Common myeloid progenitor, CD34-positive (primary cell): ENCODE data around the gene HDAC9.

ENCODE experiments used
- CTCF ChIA-PET: fragments of 350-600 bp; sonication (Branson Sonifier 250); formaldehyde crosslinking; loops from one replicate; lab custom pipeline; 2021; ENCODE audit warnings: antibody characterized with exemption; lab: Charles Lee
- POLR2A ChIA-PET: fragments of 350-600 bp; sonication (Branson Sonifier 250); formaldehyde crosslinking; loops from one replicate; lab custom pipeline; 2021; ENCODE audit warnings: antibody characterized with exemption; lab: Charles Lee
- DNase-seq, 3 donors: peaks; one replicate each; pipeline versions ENCODE4 v3.0.0 to v3.0.0-alpha.2; 2013
- H3K27ac ChIP-seq, 2 experiments: 1 replicate in 1 of 2; 2 replicates in 1 of 2; pipeline ENCODE4 v1.7.0; 2013; ENCODE audit warnings: inconsistent platforms in 2 of 2, low read length in 2 of 2, mild to moderate bottlenecking in 2 of 2, low read depth in 1 of 2, moderate library complexity in 1 of 2; ENCODE audit not compliant: severe bottlenecking in 2 of 2, insufficient read depth in 1 of 2, poor library complexity in 1 of 2
- H3K27me3 ChIP-seq, 5 experiments: replicated peaks in 2 of 5; 1 replicate in 3 of 5; 2 replicates in 2 of 5; pipeline versions ENCODE4 v1.6.1 to v1.7.0; 2013; ENCODE audit warnings: low read length in 4 of 5, mild to moderate bottlenecking in 2 of 5, moderate library complexity in 2 of 5, inconsistent platforms in 1 of 5; ENCODE audit not compliant: insufficient read depth in 5 of 5, control insufficient read depth in 4 of 5
- H3K36me3 ChIP-seq, 4 experiments: 1 replicate in 2 of 4; 2 replicates in 2 of 4; pipeline versions ENCODE4 v1.6.1 to v1.7.0; 2013; ENCODE audit warnings: low read length in 3 of 4, control low read depth in 1 of 4, mild to moderate bottlenecking in 1 of 4; ENCODE audit not compliant: control insufficient read depth in 4 of 4, insufficient read depth in 4 of 4
- H3K4me1 ChIP-seq, 4 experiments: 1 replicate in 3 of 4; 2 replicates in 1 of 4; pipeline versions ENCODE4 v1.6.1 to v1.7.1; 2013; ENCODE audit warnings: low read length in 3 of 4, mild to moderate bottlenecking in 3 of 4, control low read depth in 1 of 4, inconsistent platforms in 1 of 4, moderate library complexity in 1 of 4; ENCODE audit not compliant: control insufficient read depth in 4 of 4, insufficient read depth in 4 of 4; ENCODE audit errors: control extremely low read depth in 1 of 4
- H3K4me3 ChIP-seq, 7 experiments: 1 replicate in 4 of 7; 2 replicates in 3 of 7; pipeline versions ENCODE4 v1.5.1 to v1.7.0; 2013; ENCODE audit warnings: mild to moderate bottlenecking in 7 of 7, low read length in 6 of 7, moderate library complexity in 6 of 7, inconsistent platforms in 2 of 7, low read depth in 2 of 7, control low read depth in 1 of 7; ENCODE audit not compliant: insufficient read depth in 4 of 7, control insufficient read depth in 1 of 7; ENCODE audit errors: extremely low read depth in 1 of 7
- H3K9me3 ChIP-seq, 5 experiments: 1 replicate in 4 of 5; 2 replicates in 1 of 5; pipeline versions ENCODE4 v1.6.1 to v1.7.1; 2013; ENCODE audit warnings: low read length in 4 of 5, mild to moderate bottlenecking in 2 of 5, inconsistent platforms in 1 of 5, low read depth in 1 of 5, moderate library complexity in 1 of 5; ENCODE audit not compliant: control insufficient read depth in 4 of 5, insufficient read depth in 2 of 5; ENCODE audit errors: control extremely low read depth in 1 of 5
- WGBS: methylation state at CpG from one replicate; pipeline ENCODE4 v1.1.5; 2013; ENCODE audit not compliant: insufficient coverage; 5-methylcytosine and 5-hydroxymethylcytosine counted together

The HDAC9 gene

GRCh38 chr7:18903695-18904094, 408.1 kb downstream of the HDAC9 start:
- no peak for DNase-seq
- ChIA-PET CTCF (no interaction called here), POLR2A (no interaction called here)
- no peaks in the 10 kb centered on the region for H3K4me1 ChIP-seq
- no peaks in the 10 kb centered on the region for H3K27me3 ChIP-seq
- H3K4me3 ChIP-seq, result no peak overlapping the region
- H3K36me3 ChIP-seq, result no peaks in the 10 kb centered on the region
- 100% methylated on average over 1 of the region's 4 CpGs for WGBS
- no peak overlapping the region for H3K27ac ChIP-seq
- H3K9me3 ChIP-seq, result peaks cover 0 to 1% (median 0%) of the 10 kb centered on the region in 5 experiments

- no peak for DNase-seq
- H3K4me1 ChIP-seq, result no peaks in the 10 kb centered on the region
- no peak overlapping the region for H3K4me3 ChIP-seq
- H3K27me3 ChIP-seq, result no peaks in the 10 kb centered on the region
- H3K27ac ChIP-seq, result no peak overlapping the region
- ChIA-PET POLR2A (no interaction called here), CTCF (interaction anchor here (0.9 kb wide), 1 partner anchor 12 kb away, joined by 3 read pairs; no protein-coding TSS in a partner anchor)
- 100% methylated on average over 1 of the region's 2 CpGs for WGBS
- H3K9me3 ChIP-seq, result peaks cover 0 to 3% (median 0%) of the 10 kb centered on the region in 5 experiments
- H3K36me3 ChIP-seq, result no peaks in the 10 kb centered on the region
Measured at GRCh38 chr7:18905316-18905943, 409.9 kb downstream of the HDAC9 start.

- ChIA-PET CTCF (no interaction called here), POLR2A (no interaction called here)
- 40% methylated on average over 1 of the region's 2 CpGs for WGBS
- Histone ChIP-seq H3K27ac (no peak overlapping the region), H3K27me3 (no peaks in the 10 kb centered on the region), H3K9me3 (peaks cover 0 to 5% (median 0%) of the 10 kb centered on the region in 5 experiments), H3K4me1 (no peaks in the 10 kb centered on the region), H3K4me3 (no peak overlapping the region), H3K36me3 (no peaks in the 10 kb centered on the region)
- DNase-seq, result no peak
Measured at GRCh38 chr7:18906901-18907300, 411.4 kb downstream of the HDAC9 start.

- WGBS, result no CpG with 5 or more reads among the region's 4 CpGs
- no peaks in the 10 kb centered on the region for H3K36me3 ChIP-seq
- H3K4me3 ChIP-seq, result no peak overlapping the region
- CTCF ChIA-PET, result no interaction called here
- H3K27ac ChIP-seq, result no peak overlapping the region
- peaks cover 0 to 4% (median 0%) of the 10 kb centered on the region in 5 experiments for H3K9me3 ChIP-seq
- H3K4me1 ChIP-seq, result no peaks in the 10 kb centered on the region
- no peaks in the 10 kb centered on the region for H3K27me3 ChIP-seq
- POLR2A ChIA-PET, result no interaction called here
- no peak for DNase-seq
Measured at GRCh38 chr7:18913106-18913505, 417.6 kb downstream of the HDAC9 start.

GRCh38 chr7:18916826-18917225, 421.3 kb downstream of the HDAC9 start:
- no peak overlapping the region for H3K27ac ChIP-seq
- no peaks in the 10 kb centered on the region for H3K36me3 ChIP-seq
- no peaks in the 10 kb centered on the region for H3K4me1 ChIP-seq
- DNase-seq, result no peak
- H3K9me3 ChIP-seq, result no peaks in the 10 kb centered on the region
- H3K27me3 ChIP-seq, result no peaks in the 10 kb centered on the region
- CTCF ChIA-PET, result no interaction called here
- no peak overlapping the region for H3K4me3 ChIP-seq
- POLR2A ChIA-PET, result no interaction called here
- 69% methylated on average over 2 of the region's 3 CpGs for WGBS

GRCh38 chr7:18927134-18927533, 431.6 kb downstream of the HDAC9 start:
- H3K27ac ChIP-seq, result no peak overlapping the region
- ChIA-PET POLR2A (no interaction called here), CTCF (no interaction called here)
- WGBS, result no CpG with 5 or more reads among the region's 2 CpGs
- DNase-seq, result no peak
- no peaks in the 10 kb centered on the region for H3K4me1 ChIP-seq
- H3K9me3 ChIP-seq, result no peaks in the 10 kb centered on the region
- H3K36me3 ChIP-seq, result no peaks in the 10 kb centered on the region
- H3K4me3 ChIP-seq, result no peak overlapping the region
- H3K27me3 ChIP-seq, result no peaks in the 10 kb centered on the region

GRCh38 chr7:18936265-18936664, 440.7 kb downstream of the HDAC9 start:
- CTCF ChIA-PET, result no interaction called here
- H3K36me3 ChIP-seq, result no peaks in the 10 kb centered on the region

More at GRCh38 chr7:18936265-18936664, 440.7 kb downstream of the HDAC9 start:
- Histone ChIP-seq H3K9me3 (no peaks in the 10 kb centered on the region), H3K27me3 (no peaks in the 10 kb centered on the region), H3K4me1 (no peaks in the 10 kb centered on the region), H3K27ac (no peak overlapping the region), H3K4me3 (no peak overlapping the region)
- POLR2A ChIA-PET, result no interaction called here
- no peak for DNase-seq
